HepG2 (cell line): ENCODE data around the gene HPS4. TPM values are rescaled to one million over a fixed set of nuclear protein-coding genes. Genes with fewer than 3 reads are reported as not detected.

Source experiments
- CBFB ChIP-seq: sonication (generic); formaldehyde crosslinking; IDR thresholded peaks from 2 replicates; pipeline ENCODE4 v1.4.0; 2020; ENCODE audit warnings: missing genetic modification reagents
- MEIS1 ChIP-seq: sonication (generic); formaldehyde crosslinking; IDR thresholded peaks from 2 replicates; pipeline ENCODE4 v1.9.0; 2021; ENCODE audit warnings: mild to moderate bottlenecking, missing genetic modification reagents, moderate library complexity, borderline replicate concordance
- MEIS2 ChIP-seq: sonication (generic); formaldehyde crosslinking; IDR thresholded peaks from 2 replicates; pipeline ENCODE4 v1.9.0; 2021; ENCODE audit warnings: mild to moderate bottlenecking, missing genetic modification reagents
- MIER3 ChIP-seq: IDR thresholded peaks from 2 replicates; pipeline ENCODE4 v1.6.1; 2016; ENCODE audit warnings: missing compliant biosample characterization, borderline replicate concordance
- NFYC ChIP-seq: IDR thresholded peaks from 2 replicates; pipeline ENCODE4 v1.6.1; 2016; ENCODE audit warnings: missing genetic modification reagents, missing compliant biosample characterization
- PCBP2 ChIP-seq: fragments of 200-400 bp; formaldehyde crosslinking; optimal IDR thresholded peaks from 2 replicates; pipeline ENCODE3; 2018; ENCODE audit warnings: low read length, low read depth; ENCODE audit not compliant: poor library complexity, severe bottlenecking
- PLRG1 ChIP-seq: fragments of 450-650 bp; conservative IDR thresholded peaks from 2 replicates; pipeline ENCODE4 v1.6.1; 2016
- RAD21 ChIP-seq: fragments of 450-650 bp; formaldehyde crosslinking; IDR thresholded peaks from 2 replicates; pipeline ENCODE4 v1.5.0; 2020; ENCODE audit warnings: mild to moderate bottlenecking
- TBX2 ChIP-seq: sonication (generic); formaldehyde crosslinking; IDR thresholded peaks from 2 replicates; pipeline ENCODE4 v1.5.0; 2020; ENCODE audit warnings: missing genetic modification reagents, mild to moderate bottlenecking, borderline replicate concordance
- ZFP41 ChIP-seq: sonication (generic); formaldehyde crosslinking; IDR thresholded peaks from 2 replicates; pipeline ENCODE4 v1.4.0; 2020; ENCODE audit warnings: mild to moderate bottlenecking, missing genetic modification reagents, borderline replicate concordance
- ZNF225 ChIP-seq: sonication (generic); formaldehyde crosslinking; IDR thresholded peaks from 2 replicates; pipeline ENCODE4 v1.4.0; 2020; ENCODE audit warnings: mild to moderate bottlenecking, missing genetic modification reagents
- ZNF567 ChIP-seq: sonication (generic); formaldehyde crosslinking; IDR thresholded peaks from 2 replicates; pipeline ENCODE4 v1.8.1; 2023; ENCODE audit warnings: mild to moderate bottlenecking, missing genetic modification reagents, borderline replicate concordance
- polyA plus RNA-seq, 8 experiments: library from polyadenylated mRNA; depleted of rRNA in 3 of 8; stranded (reverse) in 7 of 8; unstranded in 1 of 8; fragments of >200 nt; fragmentation: Illumina TruSeq in 4 of 8; extraction: Trizol in 4 of 8; gene quantifications; 2 replicates each; pipeline versions ENCODE4 v1.2.1 to v1.2.3, GENCODE V29; 2011 to 2016; ENCODE audit warnings: low read depth in 4 of 8, missing spikeins in 1 of 8, mixed read lengths in 1 of 8; ENCODE audit not compliant: insufficient read depth in 1 of 8
- total RNA-seq, 5 experiments: library from RNA; depleted of rRNA; stranded (reverse); fragments of >200 nt; fragmentation: Illumina TruSeq; extraction: Trizol; gene quantifications; 2 replicates each; pipeline ENCODE4 v1.2.3, GENCODE V29; 2016; ENCODE audit warnings: low read depth in 1 of 5
- TF ChIP-seq, protein P1 (sequence below): sonication (generic); formaldehyde crosslinking; IDR thresholded peaks from 2 replicates; pipeline ENCODE4 v1.4.0; 2020; ENCODE audit warnings: missing genetic modification reagents, borderline replicate concordance
- TF ChIP-seq, protein P2 (sequence below): sonication (generic); formaldehyde crosslinking; IDR thresholded peaks from 2 replicates; pipeline ENCODE4 v1.5.0; 2020; ENCODE audit warnings: mild to moderate bottlenecking, missing genetic modification reagents
- TF ChIP-seq, protein P3 (sequence below): IDR thresholded peaks from 2 replicates; pipeline ENCODE4 v1.6.1; 2016; ENCODE audit warnings: low read depth, control low read depth
- TF ChIP-seq, protein P4 (sequence below): sonication (generic); formaldehyde crosslinking; IDR thresholded peaks from 2 replicates; pipeline ENCODE4 v1.4.0; 2020; ENCODE audit warnings: missing genetic modification reagents, borderline replicate concordance

Gene HPS4
- total and polyA plus RNA-seq, 2 of the 13 experiments (the other 11 are each of a cell fraction or from before 2014, with no cell fraction given), result 27.4 to 34.0 TPM

DNA sequence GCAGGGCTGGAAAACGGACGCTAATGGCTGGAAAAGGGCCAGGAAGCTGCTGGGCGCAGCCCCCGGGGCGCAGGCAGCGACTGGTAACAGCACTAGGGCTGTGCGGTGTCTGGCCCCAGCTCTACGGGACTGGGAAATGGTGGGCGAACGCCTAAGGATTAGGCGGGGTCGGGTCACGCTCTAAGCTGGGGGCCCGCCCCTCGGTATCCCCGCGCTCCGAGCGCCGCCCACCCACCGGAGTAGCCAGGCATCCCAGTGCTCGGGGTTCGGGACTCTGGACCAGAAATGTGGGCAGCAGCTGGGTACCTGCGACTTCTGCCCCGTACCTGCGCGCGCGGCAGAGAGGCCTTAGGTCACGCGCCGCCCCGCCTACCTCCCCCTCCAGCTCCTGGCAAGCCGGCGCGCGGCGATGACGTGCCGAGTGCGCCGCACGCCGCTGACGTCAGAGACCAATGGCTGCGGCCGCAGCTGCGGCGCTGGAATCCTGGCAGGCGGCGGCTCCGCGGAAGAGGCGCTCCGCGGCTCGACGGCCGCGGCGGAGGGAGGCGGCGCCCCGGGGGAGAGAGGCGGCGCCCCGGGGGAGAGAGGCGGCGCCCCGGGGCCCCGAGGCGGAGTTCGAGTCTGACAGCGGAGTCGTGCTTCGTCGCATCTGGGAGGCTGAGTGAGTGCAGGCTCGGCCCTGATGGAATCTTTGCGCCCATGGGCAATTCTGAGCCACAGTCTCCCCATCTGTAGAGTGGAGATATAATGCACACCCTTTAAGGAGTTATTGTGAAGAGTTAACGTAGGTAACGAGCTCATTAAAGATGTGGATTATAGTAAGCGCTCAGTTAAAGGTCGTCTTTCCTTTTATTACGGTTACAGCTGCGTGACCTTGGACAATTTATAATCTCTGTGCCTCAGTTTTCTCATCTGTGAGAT, at the start of gene HPS4, which contains the start of gene SRRD (continued):
- no peak for TF ChIP-seq ZNF225 (CRISPR knock-in tag)
- TF ChIP-seq TBX2 (CRISPR knock-in tag), result peak; percentile 68
- TF ChIP-seq ZNF567 (CRISPR knock-in tag), result peak; percentile 73; the same call in 1 of the 2 replicates
- TF ChIP-seq, protein P1, sequence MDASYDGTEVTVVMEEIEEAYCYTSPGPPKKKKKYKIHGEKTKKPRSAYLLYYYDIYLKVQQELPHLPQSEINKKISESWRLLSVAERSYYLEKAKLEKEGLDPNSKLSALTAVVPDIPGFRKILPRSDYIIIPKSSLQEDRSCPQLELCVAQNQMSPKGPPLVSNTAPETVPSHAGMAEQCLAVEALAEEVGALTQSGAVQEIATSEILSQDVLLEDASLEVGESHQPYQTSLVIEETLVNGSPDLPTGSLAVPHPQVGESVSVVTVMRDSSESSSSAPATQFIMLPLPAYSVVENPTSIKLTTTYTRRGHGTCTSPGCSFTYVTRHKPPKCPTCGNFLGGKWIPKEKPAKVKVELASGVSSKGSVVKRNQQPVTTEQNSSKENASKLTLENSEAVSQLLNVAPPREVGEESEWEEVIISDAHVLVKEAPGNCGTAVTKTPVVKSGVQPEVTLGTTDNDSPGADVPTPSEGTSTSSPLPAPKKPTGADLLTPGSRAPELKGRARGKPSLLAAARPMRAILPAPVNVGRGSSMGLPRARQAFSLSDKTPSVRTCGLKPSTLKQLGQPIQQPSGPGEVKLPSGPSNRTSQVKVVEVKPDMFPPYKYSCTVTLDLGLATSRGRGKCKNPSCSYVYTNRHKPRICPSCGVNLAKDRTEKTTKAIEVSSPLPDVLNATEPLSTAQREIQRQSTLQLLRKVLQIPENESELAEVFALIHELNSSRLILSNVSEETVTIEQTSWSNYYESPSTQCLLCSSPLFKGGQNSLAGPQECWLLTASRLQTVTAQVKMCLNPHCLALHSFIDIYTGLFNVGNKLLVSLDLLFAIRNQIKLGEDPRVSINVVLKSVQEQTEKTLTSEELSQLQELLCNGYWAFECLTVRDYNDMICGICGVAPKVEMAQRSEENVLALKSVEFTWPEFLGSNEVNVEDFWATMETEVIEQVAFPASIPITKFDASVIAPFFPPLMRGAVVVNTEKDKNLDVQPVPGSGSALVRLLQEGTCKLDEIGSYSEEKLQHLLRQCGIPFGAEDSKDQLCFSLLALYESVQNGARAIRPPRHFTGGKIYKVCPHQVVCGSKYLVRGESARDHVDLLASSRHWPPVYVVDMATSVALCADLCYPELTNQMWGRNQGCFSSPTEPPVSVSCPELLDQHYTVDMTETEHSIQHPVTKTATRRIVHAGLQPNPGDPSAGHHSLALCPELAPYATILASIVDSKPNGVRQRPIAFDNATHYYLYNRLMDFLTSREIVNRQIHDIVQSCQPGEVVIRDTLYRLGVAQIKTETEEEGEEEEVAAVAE (CRISPR knock-in tag), result peak; percentile 70; the same call in 1 of the 2 replicates
- TF ChIP-seq MEIS2 (CRISPR knock-in tag), result peak; percentile 62
- TF ChIP-seq, protein P2, sequence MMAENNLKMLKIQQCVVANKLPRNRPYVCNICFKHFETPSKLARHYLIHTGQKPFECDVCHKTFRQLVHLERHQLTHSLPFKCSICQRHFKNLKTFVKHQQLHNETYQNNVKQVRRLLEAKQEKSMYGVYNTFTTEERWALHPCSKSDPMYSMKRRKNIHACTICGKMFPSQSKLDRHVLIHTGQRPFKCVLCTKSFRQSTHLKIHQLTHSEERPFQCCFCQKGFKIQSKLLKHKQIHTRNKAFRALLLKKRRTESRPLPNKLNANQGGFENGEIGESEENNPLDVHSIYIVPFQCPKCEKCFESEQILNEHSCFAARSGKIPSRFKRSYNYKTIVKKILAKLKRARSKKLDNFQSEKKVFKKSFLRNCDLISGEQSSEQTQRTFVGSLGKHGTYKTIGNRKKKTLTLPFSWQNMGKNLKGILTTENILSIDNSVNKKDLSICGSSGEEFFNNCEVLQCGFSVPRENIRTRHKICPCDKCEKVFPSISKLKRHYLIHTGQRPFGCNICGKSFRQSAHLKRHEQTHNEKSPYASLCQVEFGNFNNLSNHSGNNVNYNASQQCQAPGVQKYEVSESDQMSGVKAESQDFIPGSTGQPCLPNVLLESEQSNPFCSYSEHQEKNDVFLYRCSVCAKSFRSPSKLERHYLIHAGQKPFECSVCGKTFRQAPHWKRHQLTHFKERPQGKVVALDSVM, result no peak
- TF ChIP-seq NFYC (CRISPR knock-in tag), result peak; percentile 41; the same call in 1 of the 2 replicates
- TF ChIP-seq CBFB (CRISPR knock-in tag), result peak; percentile 94
- TF ChIP-seq ZFP41 (CRISPR knock-in tag), result 0 out of 2 replicates have a peak, but pooled peaks have one; percentile 25
- peak; percentile 65; the same call in 1 of the 2 replicates for TF ChIP-seq MIER3 (CRISPR knock-in tag)
- TF ChIP-seq PLRG1, result no peak
- TF ChIP-seq RAD21, result 0 out of 2 replicates have a peak, but pooled peaks have one; percentile 17
- TF ChIP-seq, protein P3, sequence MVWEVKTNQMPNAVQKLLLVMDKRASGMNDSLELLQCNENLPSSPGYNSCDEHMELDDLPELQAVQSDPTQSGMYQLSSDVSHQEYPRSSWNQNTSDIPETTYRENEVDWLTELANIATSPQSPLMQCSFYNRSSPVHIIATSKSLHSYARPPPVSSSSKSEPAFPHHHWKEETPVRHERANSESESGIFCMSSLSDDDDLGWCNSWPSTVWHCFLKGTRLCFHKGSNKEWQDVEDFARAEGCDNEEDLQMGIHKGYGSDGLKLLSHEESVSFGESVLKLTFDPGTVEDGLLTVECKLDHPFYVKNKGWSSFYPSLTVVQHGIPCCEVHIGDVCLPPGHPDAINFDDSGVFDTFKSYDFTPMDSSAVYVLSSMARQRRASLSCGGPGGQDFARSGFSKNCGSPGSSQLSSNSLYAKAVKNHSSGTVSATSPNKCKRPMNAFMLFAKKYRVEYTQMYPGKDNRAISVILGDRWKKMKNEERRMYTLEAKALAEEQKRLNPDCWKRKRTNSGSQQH (CRISPR knock-in tag), result peak; percentile 48; the same call in 1 of the 2 replicates
- TF ChIP-seq MEIS1, result no peak
- TF ChIP-seq PCBP2, result no peak
- TF ChIP-seq, protein P4, sequence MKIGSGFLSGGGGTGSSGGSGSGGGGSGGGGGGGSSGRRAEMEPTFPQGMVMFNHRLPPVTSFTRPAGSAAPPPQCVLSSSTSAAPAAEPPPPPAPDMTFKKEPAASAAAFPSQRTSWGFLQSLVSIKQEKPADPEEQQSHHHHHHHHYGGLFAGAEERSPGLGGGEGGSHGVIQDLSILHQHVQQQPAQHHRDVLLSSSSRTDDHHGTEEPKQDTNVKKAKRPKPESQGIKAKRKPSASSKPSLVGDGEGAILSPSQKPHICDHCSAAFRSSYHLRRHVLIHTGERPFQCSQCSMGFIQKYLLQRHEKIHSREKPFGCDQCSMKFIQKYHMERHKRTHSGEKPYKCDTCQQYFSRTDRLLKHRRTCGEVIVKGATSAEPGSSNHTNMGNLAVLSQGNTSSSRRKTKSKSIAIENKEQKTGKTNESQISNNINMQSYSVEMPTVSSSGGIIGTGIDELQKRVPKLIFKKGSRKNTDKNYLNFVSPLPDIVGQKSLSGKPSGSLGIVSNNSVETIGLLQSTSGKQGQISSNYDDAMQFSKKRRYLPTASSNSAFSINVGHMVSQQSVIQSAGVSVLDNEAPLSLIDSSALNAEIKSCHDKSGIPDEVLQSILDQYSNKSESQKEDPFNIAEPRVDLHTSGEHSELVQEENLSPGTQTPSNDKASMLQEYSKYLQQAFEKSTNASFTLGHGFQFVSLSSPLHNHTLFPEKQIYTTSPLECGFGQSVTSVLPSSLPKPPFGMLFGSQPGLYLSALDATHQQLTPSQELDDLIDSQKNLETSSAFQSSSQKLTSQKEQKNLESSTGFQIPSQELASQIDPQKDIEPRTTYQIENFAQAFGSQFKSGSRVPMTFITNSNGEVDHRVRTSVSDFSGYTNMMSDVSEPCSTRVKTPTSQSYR (CRISPR knock-in tag), result peak; percentile 84
